Measurements from ENCODE around the gene MCF2.

DNA sequence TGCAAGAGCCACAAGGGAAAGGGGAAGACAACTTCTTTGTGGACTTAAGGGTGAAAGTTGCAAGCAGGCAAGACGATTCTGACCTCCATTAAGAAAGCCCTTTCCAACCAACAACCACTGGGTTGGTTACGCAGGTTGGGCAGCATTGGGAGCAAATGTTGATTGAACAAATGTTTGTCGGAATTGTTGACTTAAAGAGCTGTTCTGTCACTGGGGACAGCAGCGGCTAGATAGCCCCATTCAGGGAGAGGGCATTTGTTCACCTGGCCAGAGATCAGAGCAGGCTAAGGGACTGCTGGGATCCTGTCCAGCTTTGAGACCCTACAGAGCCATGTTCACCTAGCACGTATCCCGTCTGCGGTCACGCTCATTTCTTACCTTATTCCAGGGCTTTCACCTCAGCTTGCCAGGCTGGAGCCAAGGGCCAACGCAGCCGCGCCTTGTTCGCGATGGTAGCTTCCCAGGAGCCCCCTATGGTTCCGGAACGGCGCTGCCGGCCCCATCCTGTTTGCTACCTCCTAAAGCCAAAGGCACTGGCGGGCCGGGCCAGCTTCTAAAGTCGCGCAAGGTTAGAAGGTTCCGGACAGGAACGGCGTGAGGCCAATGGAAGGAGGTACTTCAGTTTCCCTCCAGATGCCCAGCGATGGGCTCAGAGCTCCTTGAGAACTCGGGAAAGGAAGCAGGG is 152.8 kb downstream of the MCF2 start:
- TF ChIP-seq CTCF (IDR thresholded peaks at IDR 0.05), result no peak
- no peak for TF ChIP-seq POLR2A (IDR thresholded peaks at IDR 0.05)

Data from uterus (tissue), 2 donors.